ENCODE data around the gene STPG2. TPM values are rescaled to one million over a fixed set of nuclear protein-coding genes. Genes with fewer than 3 reads are reported as not detected.

Gene STPG2
- total RNA-seq, 1 donor from 2014 or later, result 2.5 TPM

DNA sequence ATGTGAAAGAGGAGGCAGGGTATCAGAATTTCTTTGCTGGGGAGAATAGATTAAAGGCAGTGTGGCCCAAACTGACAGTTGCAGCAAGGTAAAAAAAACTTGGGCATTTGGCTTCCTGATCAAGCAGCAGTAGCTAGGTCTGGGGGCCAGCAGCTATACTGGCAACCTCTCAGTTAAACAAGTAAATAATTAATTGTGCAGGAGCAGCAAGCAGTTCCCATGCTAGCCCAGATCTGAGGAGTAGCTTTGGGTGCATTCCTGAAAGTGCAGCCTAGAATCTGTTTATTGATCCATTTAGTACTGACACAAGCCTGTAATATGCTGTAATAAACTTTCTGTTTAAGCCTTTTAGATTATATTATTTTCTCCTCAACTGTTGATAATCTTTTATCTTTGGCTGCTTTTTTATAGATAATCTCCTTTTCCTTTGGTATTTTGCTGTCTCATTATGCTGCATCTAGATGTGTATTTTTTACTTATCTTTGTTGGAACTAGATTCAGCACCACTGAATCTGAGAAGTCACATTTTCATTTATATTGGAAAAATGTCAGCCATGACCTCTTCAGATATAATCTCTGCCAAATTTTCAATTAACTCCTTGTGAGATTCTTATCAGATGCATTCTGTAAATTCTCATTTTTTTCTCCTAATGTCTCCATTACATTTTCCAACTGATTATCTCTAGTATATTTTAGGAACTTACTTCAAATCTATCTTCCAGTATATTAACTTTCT lies 276.3 kb downstream of the STPG2 start:
- no peaks in the 10 kb centered on the region for H3K4me1 Mint-ChIP-seq (ENCODE audit: unreplicated experiment)
- peaks cover 2% of the 10 kb centered on the region for H3K27me3 Mint-ChIP-seq (ENCODE audit: unreplicated experiment)
- TF ChIP-seq, protein P1, sequence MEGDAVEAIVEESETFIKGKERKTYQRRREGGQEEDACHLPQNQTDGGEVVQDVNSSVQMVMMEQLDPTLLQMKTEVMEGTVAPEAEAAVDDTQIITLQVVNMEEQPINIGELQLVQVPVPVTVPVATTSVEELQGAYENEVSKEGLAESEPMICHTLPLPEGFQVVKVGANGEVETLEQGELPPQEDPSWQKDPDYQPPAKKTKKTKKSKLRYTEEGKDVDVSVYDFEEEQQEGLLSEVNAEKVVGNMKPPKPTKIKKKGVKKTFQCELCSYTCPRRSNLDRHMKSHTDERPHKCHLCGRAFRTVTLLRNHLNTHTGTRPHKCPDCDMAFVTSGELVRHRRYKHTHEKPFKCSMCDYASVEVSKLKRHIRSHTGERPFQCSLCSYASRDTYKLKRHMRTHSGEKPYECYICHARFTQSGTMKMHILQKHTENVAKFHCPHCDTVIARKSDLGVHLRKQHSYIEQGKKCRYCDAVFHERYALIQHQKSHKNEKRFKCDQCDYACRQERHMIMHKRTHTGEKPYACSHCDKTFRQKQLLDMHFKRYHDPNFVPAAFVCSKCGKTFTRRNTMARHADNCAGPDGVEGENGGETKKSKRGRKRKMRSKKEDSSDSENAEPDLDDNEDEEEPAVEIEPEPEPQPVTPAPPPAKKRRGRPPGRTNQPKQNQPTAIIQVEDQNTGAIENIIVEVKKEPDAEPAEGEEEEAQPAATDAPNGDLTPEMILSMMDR (IDR thresholded peaks at IDR 0.05; ENCODE audit: unreplicated experiment), result no peak
- H3K36me3 Mint-ChIP-seq (ENCODE audit: low read depth, unreplicated experiment), result no peaks in the 10 kb centered on the region
- H3K4me3 Mint-ChIP-seq (ENCODE audit: unreplicated experiment), result no peak overlapping the region
- H3K9me3 Mint-ChIP-seq (ENCODE audit: unreplicated experiment), result no peaks in the 10 kb centered on the region
- no peak overlapping the region for H3K27ac Mint-ChIP-seq (ENCODE audit: unreplicated experiment)
- DNase-seq (ENCODE audit: low spot score), result no peak

DNA sequence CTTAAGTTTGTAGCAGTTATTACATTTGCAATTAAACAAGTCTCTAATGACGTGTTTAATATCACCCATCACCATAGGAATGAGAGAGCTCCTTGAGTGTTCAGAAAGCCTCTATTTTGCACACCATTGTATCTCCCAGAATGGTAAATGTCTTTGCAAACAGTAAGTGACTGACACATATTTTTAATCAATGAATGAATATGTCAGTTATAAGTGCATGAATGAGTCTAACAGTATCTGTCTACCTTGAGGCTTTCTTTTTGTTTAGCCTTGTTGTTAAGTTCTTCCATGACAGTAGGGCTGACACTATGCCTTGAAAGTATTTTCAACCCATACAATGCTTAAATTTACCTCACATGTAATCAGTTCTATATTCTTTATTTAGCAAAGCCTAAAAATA lies 292.2 kb downstream of the STPG2 start:
- Mint-ChIP-seq H3K4me1 (ENCODE audit: unreplicated experiment) (no peaks in the 10 kb centered on the region), H3K4me3 (ENCODE audit: unreplicated experiment) (no peak overlapping the region), H3K9me3 (ENCODE audit: unreplicated experiment) (no peaks in the 10 kb centered on the region), H3K36me3 (ENCODE audit: low read depth, unreplicated experiment) (peaks cover 5% of the 10 kb centered on the region), H3K27me3 (ENCODE audit: unreplicated experiment) (no peaks in the 10 kb centered on the region), H3K27ac (ENCODE audit: unreplicated experiment) (no peak overlapping the region)
- no peak for DNase-seq (ENCODE audit: low spot score)
- TF ChIP-seq, protein P1 (IDR thresholded peaks at IDR 0.05; ENCODE audit: unreplicated experiment), result no peak

DNA sequence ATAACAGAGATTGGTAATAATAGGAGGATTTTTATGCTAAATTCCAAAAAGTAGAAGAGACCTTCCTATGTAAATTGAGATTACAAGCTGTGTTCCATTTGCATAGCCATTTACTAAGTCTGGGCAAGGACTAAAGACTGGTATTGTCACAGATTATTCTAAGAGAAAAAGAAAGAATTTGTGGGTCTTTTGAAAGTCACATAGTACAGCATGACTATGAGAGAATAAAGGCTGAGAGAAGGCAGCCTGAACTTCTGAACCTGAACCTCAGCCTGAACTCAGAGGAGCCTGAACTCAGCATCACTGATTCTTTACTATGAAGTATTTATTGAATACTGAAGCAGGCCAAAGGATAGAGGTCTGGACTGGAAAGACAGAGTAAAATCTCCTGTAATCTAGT lies 297.5 kb downstream of the STPG2 start:
- TF ChIP-seq, protein P1 (IDR thresholded peaks at IDR 0.05; ENCODE audit: unreplicated experiment), result no peak
- Mint-ChIP-seq H3K4me1 (ENCODE audit: unreplicated experiment) (no peaks in the 10 kb centered on the region), H3K4me3 (ENCODE audit: unreplicated experiment) (no peak overlapping the region), H3K9me3 (ENCODE audit: unreplicated experiment) (no peaks in the 10 kb centered on the region), H3K36me3 (ENCODE audit: low read depth, unreplicated experiment) (no peaks in the 10 kb centered on the region), H3K27me3 (ENCODE audit: unreplicated experiment) (no peaks in the 10 kb centered on the region), H3K27ac (ENCODE audit: unreplicated experiment) (no peak overlapping the region)
- DNase-seq (ENCODE audit: low spot score), result no peak

DNA sequence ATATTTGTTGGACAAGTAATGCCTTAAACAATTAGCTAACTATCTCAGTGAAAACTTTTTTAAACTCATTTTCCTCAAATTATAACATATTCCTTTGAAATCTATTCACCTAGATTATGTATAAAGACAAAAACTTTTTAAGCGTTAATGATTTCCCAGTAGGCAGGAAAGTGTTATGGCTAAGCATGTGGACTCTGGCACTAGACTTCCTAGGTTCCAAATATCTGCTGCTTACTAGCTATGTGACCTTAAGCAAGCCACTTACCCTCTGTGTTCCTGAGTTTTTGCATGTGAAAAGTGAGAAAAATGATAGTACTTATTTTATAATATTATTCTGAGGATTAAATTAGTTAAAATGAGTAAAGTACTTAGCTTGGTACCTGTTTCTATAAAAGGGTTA lies 301.8 kb downstream of the STPG2 start:
- TF ChIP-seq, protein P1 (IDR thresholded peaks at IDR 0.05; ENCODE audit: unreplicated experiment), result no peak
- no peak for DNase-seq (ENCODE audit: low spot score)
- H3K27ac Mint-ChIP-seq (ENCODE audit: unreplicated experiment), result no peak overlapping the region

DNA sequence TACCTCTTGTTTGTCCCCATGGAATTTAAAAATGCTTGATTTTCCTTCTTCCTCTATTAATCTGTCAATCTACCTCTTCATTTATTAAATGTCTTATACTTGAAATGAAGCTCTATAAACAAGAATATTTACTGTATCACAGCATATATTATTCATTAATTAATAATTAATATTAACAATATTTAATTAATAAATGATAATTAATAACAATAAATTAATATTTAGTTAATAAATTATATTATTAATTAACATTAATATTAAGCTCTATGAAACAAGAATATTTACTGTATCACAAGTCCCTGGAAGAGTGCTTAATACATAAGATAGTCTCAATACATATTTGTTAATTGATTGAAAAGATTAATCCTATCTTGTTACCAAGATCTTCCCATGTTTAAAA lies 306.6 kb downstream of the STPG2 start:
- no peaks in the 10 kb centered on the region for H3K27me3 Mint-ChIP-seq (ENCODE audit: unreplicated experiment)
- no peaks in the 10 kb centered on the region for H3K9me3 Mint-ChIP-seq (ENCODE audit: unreplicated experiment)
- H3K36me3 Mint-ChIP-seq (ENCODE audit: low read depth, unreplicated experiment), result no peaks in the 10 kb centered on the region
- no peak for DNase-seq (ENCODE audit: low spot score)
- TF ChIP-seq, protein P1 (IDR thresholded peaks at IDR 0.05; ENCODE audit: unreplicated experiment), result no peak
- no peak overlapping the region for H3K27ac Mint-ChIP-seq (ENCODE audit: unreplicated experiment)
- no peak overlapping the region for H3K4me3 Mint-ChIP-seq (ENCODE audit: unreplicated experiment)
- H3K4me1 Mint-ChIP-seq (ENCODE audit: unreplicated experiment), result no peaks in the 10 kb centered on the region

More for the DNA sequence above, 301.8 kb downstream of the STPG2 start:
- Mint-ChIP-seq H3K27me3 (ENCODE audit: unreplicated experiment) (no peaks in the 10 kb centered on the region), H3K4me3 (ENCODE audit: unreplicated experiment) (no peak overlapping the region), H3K9me3 (ENCODE audit: unreplicated experiment) (no peaks in the 10 kb centered on the region), H3K4me1 (ENCODE audit: unreplicated experiment) (no peaks in the 10 kb centered on the region), H3K36me3 (ENCODE audit: low read depth, unreplicated experiment) (no peaks in the 10 kb centered on the region)
